K562 (cell line): Measurements from ENCODE around the gene DENND10. TPM values are rescaled to one million over a fixed set of nuclear protein-coding genes. Genes with fewer than 3 reads are reported as not detected.

Experiments
- ATAC-seq: fragments of 200-7000 bp; cut with Tn5 transposase; 3 replicates; pipeline ENCODE4 v1.9.1; 2020; ENCODE audit warnings: moderate library complexity
- BruUV-seq: library from RNA; stranded (reverse); fragments of 400-500 nt; replicated peaks from 2 replicates; lab custom pipeline; 2021; lab: Mats Ljungman, UMichigan
- CTCF ChIA-PET: fragments of 300-600 bp; formaldehyde crosslinking; extraction: SDS; loops from one replicate; lab custom pipeline; 2021; ENCODE audit warnings: low intra/inter-chr PET ratio; lab: Yijun Ruan, JAX
- POLR2A ChIA-PET: fragments of 300-600, 350-650 bp; sonication (Branson Sonifier 250); formaldehyde crosslinking; extraction: SDS; loops from one replicate; lab custom pipeline; 2021; ENCODE audit warnings: antibody characterized with exemption, inconsistent platforms; lab: Yijun Ruan, JAX
- DNase-seq, 4 experiments: peaks; one replicate each; pipeline versions ENCODE4 v3.0.0 to v3.0.0-alpha.2; 2011 to 2018; ENCODE audit warnings: low spot score in 3 of 4, mixed read lengths in 3 of 4; ENCODE audit errors: extremely low read depth in 1 of 4
- FAIRE-seq: peaks from 2 replicates; lab custom pipeline; 2011; peaks lifted over from hg19 to GRCh38; lab: Jason Lieb, UNC
- H2AFZ ChIP-seq: 2 replicates; pipeline ENCODE4 v1.6.0; 2011; ENCODE audit warnings: low read depth, low read length, control low read depth, inconsistent platforms
- H3K27ac ChIP-seq: fragments of 200-600 bp; 3 replicates; pipeline ENCODE4 v1.8.0; 2011; ENCODE audit warnings: low read depth, mild to moderate bottlenecking, control low read depth, inconsistent platforms, low read length, moderate library complexity, mixed read lengths; ENCODE audit errors: extremely low read depth
- H3K27me3 ChIP-seq, 2 experiments: fragments of 300-600 bp in 1 of 2; 2 replicates in 1 of 2; 3 replicates in 1 of 2; pipeline versions ENCODE4 v1.6.0 to v1.8.0; 2011; ENCODE audit warnings: inconsistent platforms in 2 of 2, low read length in 2 of 2, mild to moderate bottlenecking in 1 of 2, mixed read lengths in 1 of 2, moderate library complexity in 1 of 2; ENCODE audit not compliant: control insufficient read depth in 2 of 2, insufficient read depth in 2 of 2
- H3K36me3 ChIP-seq: fragments of 300-600 bp; 3 replicates; pipeline ENCODE4 v1.8.0; 2011; ENCODE audit warnings: mild to moderate bottlenecking, low read length, inconsistent platforms; ENCODE audit not compliant: control insufficient read depth, insufficient read depth
- H3K4me1 ChIP-seq, 2 experiments: fragments of 200-600 bp in 1 of 2; replicated peaks in 1 of 2; 2 replicates in 1 of 2; 3 replicates in 1 of 2; pipeline versions ENCODE4 v1.5.1 to v1.8.0; 2011; ENCODE audit warnings: inconsistent platforms in 2 of 2, low read length in 2 of 2, mild to moderate bottlenecking in 1 of 2, mixed read lengths in 1 of 2, moderate library complexity in 1 of 2; ENCODE audit not compliant: control insufficient read depth in 2 of 2, insufficient read depth in 2 of 2
- H3K4me2 ChIP-seq: 2 replicates; pipeline ENCODE4 v1.6.1; 2011; ENCODE audit warnings: low read length, control low read depth, inconsistent platforms, mixed read lengths; ENCODE audit not compliant: insufficient read depth
- H3K4me3 ChIP-seq: fragments of 200-600 bp; sonication (generic), shearing (Covaris generic); 2 replicates; pipeline ENCODE4 v1.5.1; 2016; ENCODE audit warnings: control low read depth, inconsistent platforms
- H3K79me2 ChIP-seq: fragments of 200-600 bp; 3 replicates; pipeline ENCODE4 v1.8.0; 2011; ENCODE audit warnings: low read length, inconsistent platforms; ENCODE audit not compliant: control insufficient read depth, insufficient read depth
- H3K9ac ChIP-seq, 2 experiments: 2 replicates each; pipeline versions ENCODE4 v1.6.0 to v1.6.1; 2011; ENCODE audit warnings: low read depth in 2 of 2, low read length in 2 of 2, control low read depth in 1 of 2, inconsistent platforms in 1 of 2, mild to moderate bottlenecking in 1 of 2, mixed read lengths in 1 of 2; ENCODE audit not compliant: insufficient read depth in 1 of 2
- H3K9me1 ChIP-seq: one replicate; pipeline ENCODE4 v1.6.0; 2011; ENCODE audit warnings: inconsistent platforms, mild to moderate bottlenecking, low read length, moderate library complexity; ENCODE audit not compliant: control insufficient read depth, insufficient read depth
- H3K9me3 ChIP-seq: replicated peaks from 2 replicates; pipeline ENCODE4 v1.5.1; 2011; ENCODE audit warnings: low read depth, low read length, inconsistent platforms; ENCODE audit not compliant: control insufficient read depth, insufficient read depth
- H4K20me1 ChIP-seq: replicated peaks from 2 replicates; pipeline ENCODE4 v1.6.1; 2011; ENCODE audit warnings: low read length, inconsistent platforms, mixed read lengths; ENCODE audit not compliant: control insufficient read depth, insufficient read depth
- ARID1B ChIP-seq: fragments of 450-650 bp; IDR thresholded peaks from 2 replicates; pipeline ENCODE4 v1.6.1; 2016; ENCODE audit warnings: antibody characterized with exemption, mild to moderate bottlenecking, inconsistent platforms
- CEBPB ChIP-seq: fragments of 450-650 bp; IDR thresholded peaks from 2 replicates; pipeline ENCODE4 v1.6.1; 2016; ENCODE audit warnings: missing genetic modification characterization, missing compliant biosample characterization
- NCOA4 ChIP-seq: fragments of 450-650 bp; IDR thresholded peaks from 2 replicates; pipeline ENCODE4 v1.6.1; 2018; ENCODE audit warnings: mild to moderate bottlenecking; ENCODE audit not compliant: partially characterized antibody
- TFE3 ChIP-seq: fragments of 450-650 bp; formaldehyde crosslinking; IDR thresholded peaks from 2 replicates; pipeline ENCODE4 v1.4.0; 2020; ENCODE audit warnings: mild to moderate bottlenecking, mixed read lengths
- THAP7 ChIP-seq: fragments of 250-450 bp; sonication (Bioruptor Pico); IDR thresholded peaks from 2 replicates; pipeline ENCODE4 v1.5.0; 2021
- WGBS: fragments of 100-300 bp; shearing (Covaris generic); methylation state at CpG from one replicate; pipeline ENCODE4 v1.1.6; 2016; ENCODE audit warnings: low coverage, mixed read lengths; ENCODE audit not compliant: insufficient coverage; ENCODE audit errors: missing lambda C conversion rate; 5-methylcytosine and 5-hydroxymethylcytosine counted together
- in situ Hi-C: fragments of 300-500 bp; cut with MboI; formaldehyde crosslinking; loops from 4 replicates; pipeline ENCODE4 v1.15.0; 2018; ENCODE audit warnings: inconsistent platforms, mixed read lengths
- intact Hi-C: fragments of 100-400 bp; cut with micrococcal nuclease; formaldehyde crosslinking; loops from 2 replicates; pipeline ENCODE4 v1.14.2; 2022
- polyA plus RNA-seq, 8 experiments: library from polyadenylated mRNA; depleted of rRNA in 4 of 8; stranded (reverse) in 5 of 8; unstranded in 3 of 8; fragments of >200 nt; fragmentation: Nextera tagmentation in 2 of 8; fragmentation: Illumina TruSeq in 1 of 8; extraction: Ambion mirVana in 2 of 8; extraction: Trizol in 1 of 8; gene quantifications; 2 replicates each; pipeline versions ENCODE4 v1.2.1 to v1.2.3, GENCODE V29; 2011 to 2014; ENCODE audit warnings: inconsistent platforms in 1 of 8, missing spikeins in 1 of 8
- total RNA-seq, 7 experiments: library from RNA; depleted of rRNA in 6 of 7; stranded (reverse); fragments of >200 nt in 6 of 7; fragmentation: Illumina TruSeq in 2 of 7; extraction: Trizol in 2 of 7; gene quantifications; 2 replicates each; pipeline versions ENCODE4 v1.2.1 to v1.2.3, GENCODE V29; 2011 to 2021; ENCODE audit warnings: low replicate concordance in 1 of 7

The DENND10 gene
- total and polyA plus RNA-seq, 9 of the 15 experiments (the other 6 are each of a cell fraction or from before 2014, with no cell fraction given), result 9.4 to 20.0 (median 12.5) TPM

- TF ChIP-seq THAP7, result no peak
- TF ChIP-seq ARID1B, result no peak
- no peak for TF ChIP-seq NCOA4
These were observed 70.2 kb downstream of the DENND10 start (continued) for GRCh38 chr10:119174109-119174508.

GRCh38 chr10:119176166-119176565, 72.3 kb downstream of the DENND10 start:
- peaks cover 17 to 27% of the 10 kb centered on the region in 2 experiments; a peak in 4 of 5 replicates for H3K4me1 ChIP-seq
- BruUV-seq, result no TSS peak
- no peak for DNase-seq
- POLR2A ChIA-PET, result interaction anchor here (0.6 to 1.8 kb wide), 7 partner anchors 8 to 223 kb away, joined by 3 to 5 read pairs (median 4); partner anchors contain the start of gene SFXN4
- CTCF ChIA-PET, result no interaction called here
- TF ChIP-seq CEBPB (tag) (peak; percentile 55), TFE3 (CRISPR knock-in tag) (no peak)
- TF ChIP-seq, all 486 proteins: peak for 1
- intact Hi-C loops (loop anchor here (5.0 kb wide), 1 partner anchor 99 kb away; no protein-coding TSS in a partner anchor), in situ Hi-C loops (no loop called here)
- 0 out of 3 replicates have a peak overlapping the region, but pooled peaks have one; percentile 13 for H3K27ac ChIP-seq
- WGBS, result 77% methylated on average over 6 of the region's 6 CpGs
- H3K4me2 ChIP-seq, result no peak overlapping the region
- H4K20me1 ChIP-seq, result no peaks in the 10 kb centered on the region
- no peak for FAIRE-seq
- H3K27me3 ChIP-seq, result no peaks in the 10 kb centered on the region
- no peak for ATAC-seq
- H3K9me1 ChIP-seq, result peaks cover 4% of the 10 kb centered on the region
- peaks cover 45% of the 10 kb centered on the region for H3K36me3 ChIP-seq
- peak overlapping the region in 1 of 2 experiments; percentile 79; a peak in 2 of 4 replicates for H3K9ac ChIP-seq
- H3K79me2 ChIP-seq, result peaks cover 49% of the 10 kb centered on the region
- no peaks in the 10 kb centered on the region for H3K9me3 ChIP-seq
- no peak overlapping the region for H3K4me3 ChIP-seq
- no peak overlapping the region for H2AFZ ChIP-seq
